K562 (cell line): ENCODE data around the gene C19orf85. TPM values are rescaled to one million over a fixed set of nuclear protein-coding genes. Genes with fewer than 3 reads are reported as not detected.

ENCODE experiments used
- ASH1L ChIP-seq: fragments of 450-650 bp; IDR thresholded peaks from 2 replicates; pipeline ENCODE4 v1.6.1; 2018; ENCODE audit warnings: borderline replicate concordance, mild to moderate bottlenecking, low read depth; ENCODE audit not compliant: partially characterized antibody
- BCL6 ChIP-seq: fragments of 250-450 bp; sonication (Bioruptor Pico); IDR thresholded peaks from 2 replicates; pipeline ENCODE4 v1.4.0; 2020
- E2F5 ChIP-seq: sonication (generic); formaldehyde crosslinking; IDR thresholded peaks from 2 replicates; pipeline ENCODE4 v1.8.0; 2022; ENCODE audit warnings: mild to moderate bottlenecking, missing genetic modification reagents
- FOSL1 ChIP-seq: fragments of 200-800 bp; sonication (Bioruptor generic); conservative IDR thresholded peaks from 2 replicates; pipeline ENCODE4 v1.6.1; 2016; ENCODE audit warnings: missing genetic modification characterization, missing compliant biosample characterization
- HDAC1 ChIP-seq, 2 experiments: fragments of 450-650 bp; IDR thresholded peaks; 2 replicates each; pipeline ENCODE4 v1.6.1; 2016 to 2017; ENCODE audit warnings: inconsistent platforms in 1 of 2, mild to moderate bottlenecking in 1 of 2, moderate library complexity in 1 of 2
- HDAC2 ChIP-seq: fragments of 450-650 bp; IDR thresholded peaks from 2 replicates; pipeline ENCODE4 v1.6.1; 2016; ENCODE audit warnings: mild to moderate bottlenecking
- ID3 ChIP-seq, 2 experiments: fragments of 250-450 bp in 1 of 2; fragments of 450-650 bp in 1 of 2; sonication (Bioruptor Pico) in 1 of 2; IDR thresholded peaks; 2 replicates each; pipeline versions ENCODE4 v1.6.1 to v1.8.0; 2016 to 2021; ENCODE audit warnings: mild to moderate bottlenecking in 2 of 2, moderate library complexity in 2 of 2, missing compliant biosample characterization in 1 of 2, missing genetic modification characterization in 1 of 2
- MITF ChIP-seq: IDR thresholded peaks from 2 replicates; pipeline ENCODE4 v1.6.1; 2014; ENCODE audit warnings: antibody characterized with exemption
- NCOR1 ChIP-seq: fragments of 450-650 bp; IDR thresholded peaks from 2 replicates; pipeline ENCODE4 v1.6.1; 2016; ENCODE audit warnings: mild to moderate bottlenecking, moderate library complexity
- NEUROD1 ChIP-seq: fragments of 150-350 bp; IDR thresholded peaks from 2 replicates; pipeline ENCODE4 v1.6.1; 2014; ENCODE audit warnings: borderline replicate concordance, low read length, low read depth; ENCODE audit not compliant: partially characterized antibody
- NFATC3 ChIP-seq: fragments of 450-650 bp; IDR thresholded peaks from 2 replicates; pipeline ENCODE4 v1.6.1; 2017; ENCODE audit warnings: mild to moderate bottlenecking
- PHF8 ChIP-seq: fragments of 200-600 bp; sonication (generic); IDR thresholded peaks from 2 replicates; pipeline ENCODE4 v1.6.1; 2012; ENCODE audit warnings: mixed run types, mild to moderate bottlenecking, inconsistent platforms, low read length, moderate library complexity, borderline replicate concordance
- POLR3A ChIP-seq: IDR thresholded peaks from 2 replicates; pipeline ENCODE4 v1.6.1; 2011; ENCODE audit warnings: borderline replicate concordance, mild to moderate bottlenecking, moderate library complexity; ENCODE audit not compliant: insufficient read length, insufficient read depth; ENCODE audit errors: extremely low read depth
- PYGO2 ChIP-seq: fragments of 450-650 bp; IDR thresholded peaks from 2 replicates; pipeline ENCODE4 v1.6.1; 2016; ENCODE audit warnings: mild to moderate bottlenecking, missing genetic modification characterization, moderate library complexity, missing compliant biosample characterization
- RBM14 ChIP-seq: fragments of 200-400 bp; formaldehyde crosslinking; IDR thresholded peaks from 2 replicates; pipeline ENCODE4 v1.6.1; 2018; ENCODE audit warnings: low read depth, mild to moderate bottlenecking, low read length, moderate library complexity, borderline replicate concordance; ENCODE audit not compliant: insufficient read depth
- SMARCC2 ChIP-seq: fragments of 450-650 bp; IDR thresholded peaks from 2 replicates; pipeline ENCODE4 v1.6.1; 2017; ENCODE audit warnings: antibody characterized with exemption, moderate library complexity, mild to moderate bottlenecking, low read depth
- SRSF1 ChIP-seq: fragments of 200-400 bp; formaldehyde crosslinking; IDR thresholded peaks from 2 replicates; pipeline ENCODE4 v1.6.1; 2017; ENCODE audit warnings: mild to moderate bottlenecking, low read depth, low read length, moderate library complexity
- STAT5B ChIP-seq: fragments of 250-450 bp; sonication (Bioruptor Pico); IDR thresholded peaks from 2 replicates; pipeline ENCODE4 v1.8.0; 2021; ENCODE audit warnings: mild to moderate bottlenecking, inconsistent platforms
- TCF3 ChIP-seq: sonication (generic); formaldehyde crosslinking; IDR thresholded peaks from 2 replicates; pipeline ENCODE4 v1.4.0; 2020; ENCODE audit warnings: mild to moderate bottlenecking, missing genetic modification reagents
- USF2 ChIP-seq: sonication (generic); formaldehyde crosslinking; IDR thresholded peaks from 2 replicates; pipeline ENCODE4 v1.5.0; 2020; ENCODE audit warnings: missing genetic modification reagents
- ZBTB12 ChIP-seq: fragments of 250-450 bp; sonication (Bioruptor Pico); IDR thresholded peaks from 2 replicates; pipeline ENCODE4 v1.4.0; 2020
- ZNF639 ChIP-seq, 2 experiments: fragments of 200-800 bp in 1 of 2; sonication (Bioruptor generic) in 1 of 2; sonication (generic) in 1 of 2; formaldehyde crosslinking in 1 of 2; IDR thresholded peaks in 1 of 2; conservative IDR thresholded peaks in 1 of 2; 2 replicates each; pipeline versions ENCODE4 v1.5.0 to v1.6.1; 2016 to 2020; ENCODE audit warnings: missing compliant biosample characterization in 1 of 2, missing genetic modification characterization in 1 of 2, missing genetic modification reagents in 1 of 2
- polyA plus RNA-seq, 8 experiments: library from polyadenylated mRNA; depleted of rRNA in 4 of 8; stranded (reverse) in 5 of 8; unstranded in 3 of 8; fragments of >200 nt; fragmentation: Nextera tagmentation in 2 of 8; fragmentation: Illumina TruSeq in 1 of 8; extraction: Ambion mirVana in 2 of 8; extraction: Trizol in 1 of 8; gene quantifications; 2 replicates each; pipeline versions ENCODE4 v1.2.1 to v1.2.3, GENCODE V29; 2011 to 2014; ENCODE audit warnings: inconsistent platforms in 1 of 8, missing spikeins in 1 of 8
- total RNA-seq, 7 experiments: library from RNA; depleted of rRNA in 6 of 7; stranded (reverse); fragments of >200 nt in 6 of 7; fragmentation: Illumina TruSeq in 2 of 7; extraction: Trizol in 2 of 7; gene quantifications; 2 replicates each; pipeline versions ENCODE4 v1.2.1 to v1.2.3, GENCODE V29; 2011 to 2021; ENCODE audit warnings: low replicate concordance in 1 of 7

C19orf85 gene
- total and polyA plus RNA-seq, 9 of the 15 experiments (the other 6 are each of a cell fraction or from before 2014, with no cell fraction given): not detected

GRCh38 chr19:55508120-55508519 is 43.6 kb upstream of the C19orf85 start (continued):
- no peak for TF ChIP-seq SMARCC2
- no peak for TF ChIP-seq PYGO2 (tag)
- TF ChIP-seq NEUROD1: no peak
- TF ChIP-seq HDAC2: no peak
- TF ChIP-seq BCL6: no peak
- peak; percentile 42; the same call in 1 of the 2 replicates for TF ChIP-seq NCOR1
- TF ChIP-seq TCF3 (CRISPR knock-in tag): peak; percentile 69
- no peak for TF ChIP-seq HDAC1 (IDR thresholded peaks at IDR 0.05)
- TF ChIP-seq E2F5 (CRISPR knock-in tag): no peak
- no peak for TF ChIP-seq NFATC3
- no peak for TF ChIP-seq RBM14
- no peak for TF ChIP-seq MITF
- TF ChIP-seq POLR3A: no peak
- TF ChIP-seq PHF8: no peak
- no peak for TF ChIP-seq STAT5B
- TF ChIP-seq ZNF639 (CRISPR knock-in tag; conservative IDR thresholded peaks at IDR 0.05 in 1 of 2, IDR thresholded peaks at IDR 0.05 in 1 of 2): no peak
- TF ChIP-seq ZBTB12: no peak
- TF ChIP-seq USF2 (CRISPR knock-in tag): no peak
- TF ChIP-seq FOSL1 (tag): 0 out of 2 replicates have a peak, but pooled peaks have one; percentile 14
- TF ChIP-seq ASH1L: no peak
- no peak for TF ChIP-seq SRSF1
- TF ChIP-seq ID3 (CRISPR knock-in tag; IDR thresholded peaks at IDR 0.05): no peak
- no peak for TF ChIP-seq ID3 (tag; IDR thresholded peaks at IDR 0.05)
